ENCODE measurements around the gene SERPING1.

DNA sequence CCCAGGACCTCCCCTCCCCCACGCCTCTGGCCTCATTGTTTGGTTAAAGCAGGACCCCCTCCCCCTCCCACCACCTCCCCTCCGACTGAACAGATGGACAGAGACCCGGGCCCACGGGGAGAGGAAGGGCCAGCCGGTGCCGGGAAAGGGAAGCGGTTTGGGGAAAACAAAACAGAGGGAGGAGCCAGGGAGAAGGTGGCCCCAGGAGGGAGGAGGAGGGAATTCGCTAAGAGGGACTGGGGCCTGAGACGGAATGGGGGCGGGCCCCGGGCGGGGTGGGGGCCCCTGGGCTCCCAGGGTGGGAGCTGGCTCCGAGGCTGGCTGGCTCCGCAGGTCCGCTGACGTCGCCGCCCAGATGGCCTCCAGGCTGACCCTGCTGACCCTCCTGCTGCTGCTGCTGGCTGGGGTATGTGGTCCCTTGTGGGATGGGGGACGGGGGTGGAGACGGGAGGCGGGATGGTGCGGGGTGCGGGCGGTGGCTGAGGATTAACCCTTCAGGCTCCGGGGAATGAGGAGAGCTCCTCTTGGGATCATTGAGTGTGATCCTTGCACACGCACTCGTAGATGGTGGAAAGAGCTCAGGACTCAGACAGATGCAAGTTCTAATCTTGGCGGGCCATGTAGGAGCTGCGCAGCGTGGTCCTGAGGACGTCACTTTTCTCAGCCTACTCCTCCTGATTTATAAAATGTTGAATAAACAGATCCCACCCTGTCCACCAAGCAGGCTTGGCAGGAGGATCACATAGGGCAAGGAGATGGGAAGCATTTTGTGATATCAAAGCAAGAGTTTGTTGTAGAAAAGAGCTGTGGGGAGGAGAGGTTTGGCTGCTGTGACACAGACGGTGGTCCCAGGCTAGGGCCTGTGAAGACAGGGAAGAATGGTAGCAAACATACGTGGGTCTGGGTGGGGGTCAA lies 688 bp downstream of the SERPING1 start:
- TF ChIP-seq, protein P1, sequence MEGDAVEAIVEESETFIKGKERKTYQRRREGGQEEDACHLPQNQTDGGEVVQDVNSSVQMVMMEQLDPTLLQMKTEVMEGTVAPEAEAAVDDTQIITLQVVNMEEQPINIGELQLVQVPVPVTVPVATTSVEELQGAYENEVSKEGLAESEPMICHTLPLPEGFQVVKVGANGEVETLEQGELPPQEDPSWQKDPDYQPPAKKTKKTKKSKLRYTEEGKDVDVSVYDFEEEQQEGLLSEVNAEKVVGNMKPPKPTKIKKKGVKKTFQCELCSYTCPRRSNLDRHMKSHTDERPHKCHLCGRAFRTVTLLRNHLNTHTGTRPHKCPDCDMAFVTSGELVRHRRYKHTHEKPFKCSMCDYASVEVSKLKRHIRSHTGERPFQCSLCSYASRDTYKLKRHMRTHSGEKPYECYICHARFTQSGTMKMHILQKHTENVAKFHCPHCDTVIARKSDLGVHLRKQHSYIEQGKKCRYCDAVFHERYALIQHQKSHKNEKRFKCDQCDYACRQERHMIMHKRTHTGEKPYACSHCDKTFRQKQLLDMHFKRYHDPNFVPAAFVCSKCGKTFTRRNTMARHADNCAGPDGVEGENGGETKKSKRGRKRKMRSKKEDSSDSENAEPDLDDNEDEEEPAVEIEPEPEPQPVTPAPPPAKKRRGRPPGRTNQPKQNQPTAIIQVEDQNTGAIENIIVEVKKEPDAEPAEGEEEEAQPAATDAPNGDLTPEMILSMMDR (IDR thresholded peaks at IDR 0.05) = no peak
- no peak for TF ChIP-seq EZH2 (IDR thresholded peaks at IDR 0.05; ENCODE audit: borderline replicate concordance, insufficient read depth, low read depth, low read length, poor library complexity, severe bottlenecking)
